ENCODE results near the gene PLEKHH3.

PLEKHH3 gene

DNA sequence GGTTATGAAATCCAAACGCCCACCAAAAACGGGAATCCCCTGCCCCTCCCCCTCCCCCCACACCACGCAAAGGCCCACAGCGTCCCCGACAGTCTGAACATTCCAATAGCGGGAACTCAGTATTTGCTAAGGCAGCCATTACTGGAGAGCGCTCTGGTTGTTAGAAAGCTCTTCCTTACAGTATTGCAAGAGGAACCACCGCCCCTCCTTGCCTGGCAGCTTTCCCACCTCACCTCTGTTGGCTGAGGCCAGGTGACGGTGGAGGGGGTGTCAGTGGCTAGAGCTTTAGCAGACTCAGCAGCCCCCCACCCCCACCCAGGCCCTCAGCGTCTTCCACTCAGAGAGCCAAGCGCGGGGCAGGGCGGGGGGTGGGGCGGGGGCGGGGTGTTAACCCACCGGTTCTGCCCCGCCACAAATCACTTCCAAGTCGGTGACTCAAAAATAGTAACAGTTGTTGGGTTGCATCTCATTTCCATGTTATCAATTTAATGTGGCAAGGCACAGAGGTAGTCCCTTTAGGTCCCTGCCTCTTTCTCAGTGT is 2.2 kb upstream of the PLEKHH3 start:
- Histone ChIP-seq H3K79me2 (ENCODE audit: low read length) (peaks cover 37% of the 10 kb centered on the region), H3K9ac (ENCODE audit: low read length) (peak overlapping the region; percentile 75), H3K27ac (ENCODE audit: low read length) (peak overlapping the region; percentile 84), H3K4me2 (ENCODE audit: low read length) (peak overlapping the region; percentile 97), H3K4me3 (ENCODE audit: low read length) (peak overlapping the region; percentile 82), H4K20me1 (ENCODE audit: insufficient read depth, low read length) (peaks cover 2% of the 10 kb centered on the region; the same call in 1 of the 2 replicates), H3K4me1 (ENCODE audit: low read length) (peaks cover 62% of the 10 kb centered on the region), H3K36me3 (replicated peaks; ENCODE audit: low read depth, low read length) (peaks cover 2% of the 10 kb centered on the region), H3K9me3 (ENCODE audit: insufficient read depth, low read length) (no peaks in the 10 kb centered on the region), H2AFZ (ENCODE audit: low read depth, low read length) (no peak overlapping the region), H3K27me3 (ENCODE audit: low read depth, low read length) (peaks cover 12% of the 10 kb centered on the region)
- TF ChIP-seq, protein P1, sequence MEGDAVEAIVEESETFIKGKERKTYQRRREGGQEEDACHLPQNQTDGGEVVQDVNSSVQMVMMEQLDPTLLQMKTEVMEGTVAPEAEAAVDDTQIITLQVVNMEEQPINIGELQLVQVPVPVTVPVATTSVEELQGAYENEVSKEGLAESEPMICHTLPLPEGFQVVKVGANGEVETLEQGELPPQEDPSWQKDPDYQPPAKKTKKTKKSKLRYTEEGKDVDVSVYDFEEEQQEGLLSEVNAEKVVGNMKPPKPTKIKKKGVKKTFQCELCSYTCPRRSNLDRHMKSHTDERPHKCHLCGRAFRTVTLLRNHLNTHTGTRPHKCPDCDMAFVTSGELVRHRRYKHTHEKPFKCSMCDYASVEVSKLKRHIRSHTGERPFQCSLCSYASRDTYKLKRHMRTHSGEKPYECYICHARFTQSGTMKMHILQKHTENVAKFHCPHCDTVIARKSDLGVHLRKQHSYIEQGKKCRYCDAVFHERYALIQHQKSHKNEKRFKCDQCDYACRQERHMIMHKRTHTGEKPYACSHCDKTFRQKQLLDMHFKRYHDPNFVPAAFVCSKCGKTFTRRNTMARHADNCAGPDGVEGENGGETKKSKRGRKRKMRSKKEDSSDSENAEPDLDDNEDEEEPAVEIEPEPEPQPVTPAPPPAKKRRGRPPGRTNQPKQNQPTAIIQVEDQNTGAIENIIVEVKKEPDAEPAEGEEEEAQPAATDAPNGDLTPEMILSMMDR (IDR thresholded peaks at IDR 0.05; ENCODE audit: low read depth, low read length): no peak
- TF ChIP-seq EZH2phosphoT487 (IDR thresholded peaks at IDR 0.05; ENCODE audit: low read depth): no peak

DNA sequence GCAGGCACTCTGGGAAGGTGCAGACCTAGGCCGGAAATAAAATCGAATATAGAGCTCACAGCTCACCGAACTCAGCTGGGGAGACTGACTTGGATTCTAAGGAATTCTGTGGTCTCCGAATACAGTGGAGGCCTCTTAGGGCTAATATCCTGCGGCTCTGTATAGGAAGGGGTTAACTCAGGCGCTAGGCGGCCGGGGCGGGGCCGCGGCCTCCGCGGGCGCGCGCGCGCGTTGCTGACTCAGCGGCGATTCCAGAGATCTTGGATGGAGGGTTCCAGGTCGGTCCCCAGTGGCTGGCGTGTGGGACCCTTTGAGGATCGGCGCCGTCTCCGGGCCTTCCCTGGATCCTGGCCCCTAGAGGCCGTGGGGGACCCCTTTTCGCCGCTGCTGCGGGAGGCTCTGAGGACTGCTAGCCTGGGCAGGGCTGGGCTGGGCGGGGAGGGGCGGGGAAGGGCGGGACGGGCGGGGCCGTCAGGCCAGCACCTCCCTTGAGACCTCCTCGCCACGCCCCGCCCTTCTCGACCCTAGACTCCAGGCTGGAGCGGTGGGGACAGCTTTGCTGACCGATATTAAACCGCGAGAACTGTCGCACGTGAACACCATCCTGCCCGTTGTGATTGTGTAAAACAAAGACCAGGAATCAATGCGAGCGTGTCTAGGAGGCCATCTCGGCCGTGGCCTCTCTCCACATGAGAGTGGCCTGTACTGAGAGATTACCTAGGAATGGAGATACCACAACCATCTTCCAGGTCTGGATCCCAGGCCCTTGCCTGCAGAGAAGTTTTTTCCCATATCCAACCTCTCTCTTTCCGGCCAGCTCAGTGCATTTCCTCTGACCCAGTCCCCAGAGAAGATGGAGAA is 1.4 kb upstream of the PLEKHH3 start:
- Histone ChIP-seq H3K79me2 (ENCODE audit: low read length) (peaks cover 33% of the 10 kb centered on the region), H4K20me1 (ENCODE audit: insufficient read depth, low read length) (peaks cover 2% of the 10 kb centered on the region; the same call in 1 of the 2 replicates), H3K9ac (ENCODE audit: low read length) (peak overlapping the region; percentile 75), H3K36me3 (replicated peaks; ENCODE audit: low read depth, low read length) (peaks cover 5% of the 10 kb centered on the region), H3K9me3 (ENCODE audit: insufficient read depth, low read length) (no peaks in the 10 kb centered on the region), H3K27ac (ENCODE audit: low read length) (peak overlapping the region; percentile 84), H3K4me2 (ENCODE audit: low read length) (peak overlapping the region; percentile 97), H3K4me3 (ENCODE audit: low read length) (peak overlapping the region; percentile 82), H3K4me1 (ENCODE audit: low read length) (peaks cover 60% of the 10 kb centered on the region), H3K27me3 (ENCODE audit: low read depth, low read length) (peaks cover 12% of the 10 kb centered on the region), H2AFZ (ENCODE audit: low read depth, low read length) (no peak overlapping the region)
- no peak for TF ChIP-seq EZH2phosphoT487 (IDR thresholded peaks at IDR 0.05; ENCODE audit: low read depth)
- TF ChIP-seq, protein P1 (IDR thresholded peaks at IDR 0.05; ENCODE audit: low read depth, low read length): no peak

DNA sequence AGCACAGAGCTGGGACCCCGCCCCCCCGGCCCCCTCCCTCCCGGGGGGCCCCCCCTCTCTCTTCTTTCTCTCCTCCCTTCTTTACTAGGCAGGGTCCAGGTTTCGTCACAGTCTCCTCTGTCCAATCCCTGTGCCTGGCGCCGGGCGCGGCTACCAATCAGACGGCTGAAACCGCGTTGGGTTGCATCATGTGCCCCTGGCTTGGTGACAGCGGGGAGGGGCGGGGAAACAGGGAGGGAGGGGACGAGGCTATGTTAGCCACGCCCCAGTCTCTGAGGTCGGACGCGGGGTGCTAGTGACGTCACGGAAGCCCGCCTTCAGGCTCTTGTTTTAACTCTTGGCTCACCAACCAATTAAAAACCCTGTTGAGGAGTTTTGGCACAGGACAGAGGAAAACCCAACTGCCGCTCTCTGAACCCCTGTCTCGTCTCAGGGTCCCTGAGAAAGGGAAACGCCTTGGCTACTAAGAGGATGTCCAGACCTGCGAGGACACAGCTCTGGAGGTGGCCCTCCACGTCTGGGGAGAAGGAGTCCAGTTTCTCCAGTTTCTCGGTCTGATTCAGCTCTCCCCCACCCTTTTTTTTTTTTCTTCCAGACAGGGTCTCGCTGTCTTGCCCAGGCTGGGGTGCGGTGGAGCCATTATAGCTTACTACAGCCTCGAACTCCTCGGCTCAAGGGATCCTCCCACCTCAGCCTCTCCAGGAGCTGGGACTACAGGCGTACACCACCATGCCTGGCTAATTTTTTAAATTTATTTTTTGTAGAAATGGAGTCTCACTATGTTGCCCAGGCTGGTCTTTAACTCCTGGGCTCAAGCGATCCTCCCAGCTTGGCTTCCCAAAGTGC is 441 bp upstream of the PLEKHH3 start:
- H3K79me2 ChIP-seq (ENCODE audit: low read length): peaks cover 24% of the 10 kb centered on the region; the same call in 1 of the 2 replicates
- peak overlapping the region; percentile 91 for H3K4me3 ChIP-seq (ENCODE audit: low read length)
- peak overlapping the region; percentile 67 for H3K27ac ChIP-seq (ENCODE audit: low read length)
- peak overlapping the region; percentile 84 for H3K4me2 ChIP-seq (ENCODE audit: low read length)
- peaks cover 12% of the 10 kb centered on the region for H3K27me3 ChIP-seq (ENCODE audit: low read depth, low read length)
- no peaks in the 10 kb centered on the region for H3K9me3 ChIP-seq (ENCODE audit: insufficient read depth, low read length)
- TF ChIP-seq, protein P1 (IDR thresholded peaks at IDR 0.05; ENCODE audit: low read depth, low read length): no peak
- TF ChIP-seq EZH2phosphoT487 (IDR thresholded peaks at IDR 0.05; ENCODE audit: low read depth): no peak
- no peak overlapping the region for H2AFZ ChIP-seq (ENCODE audit: low read depth, low read length)
- peaks cover 8% of the 10 kb centered on the region for H3K36me3 ChIP-seq (replicated peaks; ENCODE audit: low read depth, low read length)
- peak overlapping the region; percentile 74; the same call in 1 of the 2 replicates for H3K9ac ChIP-seq (ENCODE audit: low read length)
- H3K4me1 ChIP-seq (ENCODE audit: low read length): peaks cover 57% of the 10 kb centered on the region
- peaks cover 2% of the 10 kb centered on the region; the same call in 1 of the 2 replicates for H4K20me1 ChIP-seq (ENCODE audit: insufficient read depth, low read length)
